Measurements from ENCODE around the gene EPB41L2. TPM values are rescaled to one million over a fixed set of nuclear protein-coding genes. Genes with fewer than 3 reads are reported as not detected.

Gene EPB41L2
- total RNA-seq, 3 donors from 2014 or later (not counting 1 experiment from before 2014, with no cell fraction given): 6.8 to 11.4 (median 11.0) TPM

GRCh38 chr6:130906736-130907381 is 156.2 kb downstream of the EPB41L2 start:
- Mint-ChIP-seq H3K4me3 (no peak overlapping the region), H3K36me3 (no peaks in the 10 kb centered on the region), H3K9me3 (no peaks in the 10 kb centered on the region), H3K4me1 (no peaks in the 10 kb centered on the region), H3K27ac (no peak overlapping the region), H3K27me3 (ENCODE audit: low read depth in 2 of 2) (peaks cover 0 to 2% of the 10 kb centered on the region in 2 donors)
- no peak for TF ChIP-seq CTCF (IDR thresholded peaks at IDR 0.05)
- no peaks in the 10 kb centered on the region for H3K9me3 ChIP-seq (ENCODE audit: control insufficient read depth, insufficient read depth, low read length)
- no peak overlapping the region for H3K27ac ChIP-seq (ENCODE audit: low read length)
- no peak overlapping the region for H3K4me3 ChIP-seq (ENCODE audit: low read length)
- ATAC-seq: no peak
- no peaks in the 10 kb centered on the region for H3K4me1 ChIP-seq (ENCODE audit: control insufficient read depth, insufficient read depth, low read length)
- intact Hi-C loops (cut with micrococcal nuclease): no loop called here
- H3K27me3 ChIP-seq (ENCODE audit: control insufficient read depth, insufficient read depth, low read length): no peaks in the 10 kb centered on the region
- DNase-seq: no peak
- 89% methylated on average over 1 of the region's 2 CpGs for WGBS (ENCODE audit: insufficient coverage)
- H3K36me3 ChIP-seq (ENCODE audit: control insufficient read depth, insufficient read depth, low read length): no peaks in the 10 kb centered on the region

GRCh38 chr6:130903602-130904001 is 159.4 kb downstream of the EPB41L2 start:
- Mint-ChIP-seq H3K4me3 (no peak overlapping the region), H3K36me3 (no peaks in the 10 kb centered on the region), H3K27ac (no peak overlapping the region), H3K27me3 (ENCODE audit: low read depth in 2 of 2) (no peaks in the 10 kb centered on the region), H3K9me3 (no peaks in the 10 kb centered on the region), H3K4me1 (no peaks in the 10 kb centered on the region)
- Histone ChIP-seq H3K9me3 (ENCODE audit: control insufficient read depth, insufficient read depth, low read length) (no peaks in the 10 kb centered on the region), H3K27me3 (ENCODE audit: control insufficient read depth, insufficient read depth, low read length) (no peaks in the 10 kb centered on the region), H3K4me3 (ENCODE audit: low read length) (no peak overlapping the region), H3K27ac (ENCODE audit: low read length) (no peak overlapping the region), H3K4me1 (ENCODE audit: control insufficient read depth, insufficient read depth, low read length) (no peaks in the 10 kb centered on the region), H3K36me3 (ENCODE audit: control insufficient read depth, insufficient read depth, low read length) (no peaks in the 10 kb centered on the region)
- DNase-seq (no peak), ATAC-seq (no peak)
- intact Hi-C loops (cut with micrococcal nuclease): no loop called here
- TF ChIP-seq CTCF (IDR thresholded peaks at IDR 0.05): no peak

GRCh38 chr6:130903007-130903406 is 160.0 kb downstream of the EPB41L2 start:
- ATAC-seq (no peak), DNase-seq (no peak)
- no peaks in the 10 kb centered on the region for H3K27me3 ChIP-seq (ENCODE audit: control insufficient read depth, insufficient read depth, low read length)
- Mint-ChIP-seq H3K27ac (no peak overlapping the region), H3K4me3 (no peak overlapping the region), H3K27me3 (ENCODE audit: low read depth in 2 of 2) (no peaks in the 10 kb centered on the region), H3K4me1 (no peaks in the 10 kb centered on the region), H3K9me3 (no peaks in the 10 kb centered on the region), H3K36me3 (no peaks in the 10 kb centered on the region)
- no peak for TF ChIP-seq CTCF (IDR thresholded peaks at IDR 0.05)
- intact Hi-C loops (cut with micrococcal nuclease): no loop called here
- no peak overlapping the region for H3K4me3 ChIP-seq (ENCODE audit: low read length)
- no peaks in the 10 kb centered on the region for H3K4me1 ChIP-seq (ENCODE audit: control insufficient read depth, insufficient read depth, low read length)
- H3K27ac ChIP-seq (ENCODE audit: low read length): no peak overlapping the region
- WGBS (ENCODE audit: insufficient coverage): 75% methylated on average over 1 of the region's 1 CpG
- H3K9me3 ChIP-seq (ENCODE audit: control insufficient read depth, insufficient read depth, low read length): no peaks in the 10 kb centered on the region
- H3K36me3 ChIP-seq (ENCODE audit: control insufficient read depth, insufficient read depth, low read length): no peaks in the 10 kb centered on the region

GRCh38 chr6:130900913-130901312 is 162.1 kb downstream of the EPB41L2 start:
- H3K36me3 ChIP-seq (ENCODE audit: control insufficient read depth, insufficient read depth, low read length): no peaks in the 10 kb centered on the region
- intact Hi-C loops (cut with micrococcal nuclease): no loop called here
- 87% methylated on average over 3 of the region's 3 CpGs for WGBS (ENCODE audit: insufficient coverage)

More at GRCh38 chr6:130900913-130901312, 162.1 kb downstream of the EPB41L2 start:
- ATAC-seq: no peak
- Mint-ChIP-seq H3K27me3 (ENCODE audit: low read depth in 2 of 2) (no peaks in the 10 kb centered on the region), H3K4me3 (no peak overlapping the region), H3K9me3 (no peaks in the 10 kb centered on the region), H3K4me1 (no peaks in the 10 kb centered on the region), H3K36me3 (no peaks in the 10 kb centered on the region), H3K27ac (no peak overlapping the region)
- no peaks in the 10 kb centered on the region for H3K9me3 ChIP-seq (ENCODE audit: control insufficient read depth, insufficient read depth, low read length)
- no peak for TF ChIP-seq CTCF (IDR thresholded peaks at IDR 0.05)
- H3K4me1 ChIP-seq (ENCODE audit: control insufficient read depth, insufficient read depth, low read length): no peaks in the 10 kb centered on the region
- no peak for DNase-seq
- no peaks in the 10 kb centered on the region for H3K27me3 ChIP-seq (ENCODE audit: control insufficient read depth, insufficient read depth, low read length)
- H3K27ac ChIP-seq (ENCODE audit: low read length): no peak overlapping the region
- H3K4me3 ChIP-seq (ENCODE audit: low read length): no peak overlapping the region

Measured in natural killer cell (primary cell).